HEK293 (cell line): ENCODE data around the gene LRRK1.

Experiments used
- CTCF ChIA-PET: fragments of 350-600 bp; formaldehyde crosslinking; extraction: SDS; loops from one replicate; lab custom pipeline; 2021; ENCODE audit warnings: antibody characterized with exemption; lab: Yijun Ruan, JAX
- POLR2A ChIA-PET: fragments of 300-600 bp; formaldehyde crosslinking; extraction: SDS; loops from one replicate; lab custom pipeline; 2020; ENCODE audit warnings: antibody characterized with exemption, inconsistent platforms; lab: Yijun Ruan, JAX
- H3K27ac ChIP-seq: fragments of 200-500 bp; sonication (Bioruptor generic); 2 replicates; pipeline ENCODE4 v1.5.1; 2014; ENCODE audit warnings: low read depth, low read length, control low read depth, inconsistent platforms; ENCODE audit errors: extremely low read depth
- H3K36me3 ChIP-seq, 2 experiments: fragments of 200-500 bp in 1 of 2; sonication (Bioruptor generic) in 1 of 2; 1 replicate in 1 of 2; 2 replicates in 1 of 2; pipeline ENCODE4 v1.5.1; 2014 to 2017; ENCODE audit warnings: inconsistent platforms in 2 of 2, low read length in 2 of 2; ENCODE audit not compliant: control insufficient read depth in 2 of 2, insufficient read depth in 1 of 2
- H3K4me1 ChIP-seq: fragments of 200-500 bp; sonication (Bioruptor generic); 2 replicates; pipeline ENCODE4 v1.5.1; 2014; ENCODE audit warnings: mild to moderate bottlenecking, low read length, inconsistent platforms; ENCODE audit not compliant: control insufficient read depth, insufficient read depth
- H3K4me3 ChIP-seq: 2 replicates; pipeline ENCODE4 v1.5.1; 2011; ENCODE audit warnings: low read depth, mild to moderate bottlenecking, control low read depth, low read length, moderate library complexity
- H3K9me3 ChIP-seq: fragments of 200-500 bp; sonication (Bioruptor generic); 2 replicates; pipeline ENCODE4 v1.5.1; 2014; ENCODE audit warnings: low read depth, low read length, inconsistent platforms; ENCODE audit not compliant: control insufficient read depth, insufficient read depth
- KLF16 ChIP-seq: fragments of 450-650 bp; formaldehyde crosslinking; IDR thresholded peaks from 2 replicates; pipeline ENCODE4 v1.5.1; 2017; ENCODE audit warnings: missing biosample characterization, missing genetic modification characterization
- MZF1 ChIP-seq: fragments of 450-650 bp; formaldehyde crosslinking; IDR thresholded peaks from 2 replicates; pipeline ENCODE4 v1.5.1; 2017; ENCODE audit warnings: missing biosample characterization, missing genetic modification characterization, borderline replicate concordance
- OVOL3 ChIP-seq: fragments of 450-650 bp; formaldehyde crosslinking; IDR thresholded peaks from 2 replicates; pipeline ENCODE4 v1.5.1; 2016; ENCODE audit warnings: missing biosample characterization, missing genetic modification characterization
- REST ChIP-seq: fragments of 450-650 bp; formaldehyde crosslinking; IDR thresholded peaks from 2 replicates; pipeline ENCODE4 v1.5.1; 2016; ENCODE audit warnings: missing biosample characterization, missing genetic modification characterization
- ZBTB1 ChIP-seq: fragments of 450-650 bp; formaldehyde crosslinking; IDR thresholded peaks from 2 replicates; pipeline ENCODE4 v1.5.1; 2016; ENCODE audit warnings: missing biosample characterization, missing genetic modification characterization
- ZBTB10 ChIP-seq: fragments of 450-650 bp; formaldehyde crosslinking; IDR thresholded peaks from 2 replicates; pipeline ENCODE4 v1.5.1; 2016; ENCODE audit warnings: missing biosample characterization, missing genetic modification characterization
- ZBTB49 ChIP-seq: fragments of 450-650 bp; formaldehyde crosslinking; IDR thresholded peaks from 2 replicates; pipeline ENCODE4 v1.5.1; 2016; ENCODE audit warnings: missing biosample characterization, missing genetic modification characterization, low read depth
- ZNF114 ChIP-seq: fragments of 450-650 bp; formaldehyde crosslinking; IDR thresholded peaks from 2 replicates; pipeline ENCODE4 v1.5.0; 2017; ENCODE audit warnings: missing biosample characterization, missing genetic modification characterization
- ZNF239 ChIP-seq: fragments of 450-650 bp; formaldehyde crosslinking; IDR thresholded peaks from 2 replicates; pipeline ENCODE4 v1.5.1; 2016; ENCODE audit warnings: missing biosample characterization, missing genetic modification characterization
- ZNF555 ChIP-seq: fragments of 450-650 bp; formaldehyde crosslinking; conservative IDR thresholded peaks from 2 replicates; pipeline ENCODE4 v1.5.1; 2017; ENCODE audit warnings: missing biosample characterization, mild to moderate bottlenecking, missing genetic modification characterization, inconsistent platforms
- ZNF621 ChIP-seq: fragments of 450-650 bp; formaldehyde crosslinking; IDR thresholded peaks from 2 replicates; pipeline ENCODE4 v1.5.1; 2017; ENCODE audit warnings: missing biosample characterization, missing genetic modification characterization
- ZNF777 ChIP-seq: fragments of 450-650 bp; formaldehyde crosslinking; IDR thresholded peaks from 2 replicates; pipeline ENCODE4 v1.5.1; 2017; ENCODE audit warnings: missing biosample characterization, missing genetic modification characterization, borderline replicate concordance
- ZNF830 ChIP-seq: fragments of 450-650 bp; IDR thresholded peaks from 2 replicates; pipeline ENCODE4 v1.5.0; 2018; ENCODE audit warnings: missing biosample characterization, missing genetic modification characterization, low read depth, mild to moderate bottlenecking, moderate library complexity
- ZSCAN30 ChIP-seq: fragments of 450-650 bp; IDR thresholded peaks from 2 replicates; pipeline ENCODE4 v1.5.1; 2018; ENCODE audit warnings: missing biosample characterization, mild to moderate bottlenecking, missing genetic modification characterization, moderate library complexity

LRRK1 gene

GRCh38 chr15:101003706-101004105, 84.5 kb downstream of the LRRK1 start:
- Histone ChIP-seq H3K4me1 (peaks cover 5% of the 10 kb centered on the region; the same call in 1 of the 2 replicates), H3K36me3 (no peaks in the 10 kb centered on the region), H3K27ac (no peak overlapping the region), H3K9me3 (no peaks in the 10 kb centered on the region), H3K4me3 (no peak overlapping the region)
- CTCF ChIA-PET = interaction anchor here (0.6 to 2.0 kb wide), 6 partner anchors 10 to 155 kb away, joined by 3 to 6 read pairs (median 3); no protein-coding TSS in a partner anchor
- POLR2A ChIA-PET = interaction anchor here (1.0 kb wide), 1 partner anchor 264 kb away, joined by 3 read pairs; no protein-coding TSS in a partner anchor
- TF ChIP-seq ZNF114 (tag by site-specific recombination) (no peak), REST (tag by site-specific recombination) (no peak), ZNF555 (tag by site-specific recombination) (no peak), MZF1 (tag by site-specific recombination) (no peak), ZNF830 (tag by site-specific recombination) (no peak), ZNF239 (tag by site-specific recombination) (no peak), ZBTB1 (tag by site-specific recombination) (no peak), ZSCAN30 (tag by site-specific recombination) (no peak), ZBTB49 (tag by site-specific recombination) (no peak), ZNF777 (no peak), ZBTB10 (tag by site-specific recombination) (no peak), ZNF621 (tag by site-specific recombination) (no peak), OVOL3 (no peak)

GRCh38 chr15:101004500-101004899, 85.3 kb downstream of the LRRK1 start:
- Histone ChIP-seq H3K27ac (no peak overlapping the region), H3K9me3 (no peaks in the 10 kb centered on the region), H3K4me3 (no peak overlapping the region), H3K36me3 (no peaks in the 10 kb centered on the region), H3K4me1 (peaks cover 5% of the 10 kb centered on the region; the same call in 1 of the 2 replicates)
- TF ChIP-seq KLF16 (tag by site-specific recombination) = no peak
- ChIA-PET POLR2A (no interaction called here), CTCF (interaction anchor here (0.7 to 1.0 kb wide), 2 partner anchors 87 to 96 kb away, joined by 3 read pairs; no protein-coding TSS in a partner anchor)
